Osteoblast (primary cell): ENCODE results near the gene KIF6. TPM values are rescaled to one million over a fixed set of nuclear protein-coding genes. Genes with fewer than 3 reads are reported as not detected.

ENCODE experiments used
- DNase-seq: peaks from one replicate; pipeline ENCODE4 v3.0.0; 2011; ENCODE audit warnings: low spot score, mixed read lengths; ENCODE audit not compliant: insufficient read length; ENCODE audit errors: missing footprints
- H2AFZ ChIP-seq: 2 replicates; pipeline ENCODE4 v1.6.0; 2011; ENCODE audit warnings: mild to moderate bottlenecking, low read length
- H3K27ac ChIP-seq: 2 replicates; pipeline ENCODE4 v1.5.1; 2011; ENCODE audit warnings: mild to moderate bottlenecking, low read depth, low read length, moderate library complexity
- H3K27me3 ChIP-seq: 2 replicates; pipeline ENCODE4 v1.6.0; 2012; ENCODE audit warnings: mild to moderate bottlenecking, control low read depth, inconsistent platforms, low read length, moderate library complexity; ENCODE audit not compliant: insufficient read depth
- H3K36me3 ChIP-seq: 2 replicates; pipeline ENCODE4 v1.5.1; 2011; ENCODE audit warnings: mild to moderate bottlenecking, low read length, control low read depth, moderate library complexity; ENCODE audit not compliant: insufficient read depth
- H3K4me1 ChIP-seq: 2 replicates; pipeline ENCODE4 v1.5.1; 2011; ENCODE audit warnings: mild to moderate bottlenecking, low read length, control low read depth, moderate library complexity; ENCODE audit not compliant: insufficient read depth
- H3K4me2 ChIP-seq: 2 replicates; pipeline ENCODE4 v1.6.0; 2011; ENCODE audit warnings: mild to moderate bottlenecking, low read length; ENCODE audit not compliant: insufficient read depth
- H3K4me3 ChIP-seq: fragments of 200-600 bp; sonication (generic); 3 replicates; pipeline ENCODE4 v1.5.1; 2012; ENCODE audit warnings: mild to moderate bottlenecking, low read length, inconsistent platforms; ENCODE audit not compliant: insufficient read depth
- H3K79me2 ChIP-seq: 2 replicates; pipeline ENCODE4 v1.6.0; 2012; ENCODE audit warnings: mild to moderate bottlenecking, low read length, control low read depth, inconsistent platforms; ENCODE audit not compliant: insufficient read depth
- H3K9me3 ChIP-seq: 2 replicates; pipeline ENCODE4 v1.5.1; 2011; ENCODE audit warnings: low read depth, low read length, control low read depth
- H4K20me1 ChIP-seq: 2 replicates; pipeline ENCODE4 v1.6.0; 2012; ENCODE audit warnings: mild to moderate bottlenecking, low read length, control low read depth; ENCODE audit not compliant: insufficient read depth
- CTCF ChIP-seq: IDR thresholded peaks from 2 replicates; pipeline ENCODE4 v1.5.1; 2011; ENCODE audit warnings: mild to moderate bottlenecking, low read depth, low read length, moderate library complexity; ENCODE audit errors: extremely low read depth
- total RNA-seq: library from RNA; depleted of rRNA; stranded (reverse); fragments of >200 nt; gene quantifications from 2 replicates; pipeline ENCODE4 v1.2.3, GENCODE V29; 2012

The KIF6 gene
- total RNA-seq, 1 donor: 1.4 TPM

GRCh38 chr6:39302011-39302410 lies 423.2 kb downstream of the KIF6 start:
- Histone ChIP-seq H3K4me3 (no peak overlapping the region), H3K27ac (no peak overlapping the region), H3K36me3 (no peaks in the 10 kb centered on the region), H2AFZ (no peak overlapping the region), H3K4me1 (peaks cover 3% of the 10 kb centered on the region), H3K79me2 (no peaks in the 10 kb centered on the region), H4K20me1 (no peaks in the 10 kb centered on the region), H3K4me2 (no peak overlapping the region), H3K27me3 (no peaks in the 10 kb centered on the region), H3K9me3 (no peaks in the 10 kb centered on the region)
- TF ChIP-seq CTCF: no peak
- peak; percentile 70 for DNase-seq

GRCh38 chr6:39301606-39302005 lies 423.6 kb downstream of the KIF6 start:
- peak; percentile 19 for TF ChIP-seq CTCF
- Histone ChIP-seq H3K9me3 (no peaks in the 10 kb centered on the region), H3K4me3 (no peak overlapping the region), H3K27ac (no peak overlapping the region), H3K36me3 (no peaks in the 10 kb centered on the region), H4K20me1 (no peaks in the 10 kb centered on the region), H2AFZ (no peak overlapping the region), H3K27me3 (no peaks in the 10 kb centered on the region), H3K4me2 (no peak overlapping the region), H3K4me1 (peaks cover 3% of the 10 kb centered on the region), H3K79me2 (no peaks in the 10 kb centered on the region)
- DNase-seq: peak; percentile 80

- Histone ChIP-seq H3K9me3 (no peaks in the 10 kb centered on the region), H4K20me1 (no peaks in the 10 kb centered on the region), H3K4me3 (no peak overlapping the region), H2AFZ (no peak overlapping the region), H3K27me3 (no peaks in the 10 kb centered on the region), H3K4me2 (no peak overlapping the region), H3K4me1 (peaks cover 3% of the 10 kb centered on the region), H3K27ac (no peak overlapping the region), H3K36me3 (no peaks in the 10 kb centered on the region), H3K79me2 (no peaks in the 10 kb centered on the region)
- no peak for TF ChIP-seq CTCF
- DNase-seq: peak; percentile 85
Measured at GRCh38 chr6:39300739-39301138, 424.5 kb downstream of the KIF6 start.

GRCh38 chr6:39298061-39298460 lies 427.1 kb downstream of the KIF6 start:
- H3K4me1 ChIP-seq: peaks cover 3% of the 10 kb centered on the region
- H3K27ac ChIP-seq: no peak overlapping the region
- H3K4me2 ChIP-seq: no peak overlapping the region
- H3K9me3 ChIP-seq: no peaks in the 10 kb centered on the region
- H3K36me3 ChIP-seq: no peaks in the 10 kb centered on the region
- H3K4me3 ChIP-seq: no peak overlapping the region
- H3K79me2 ChIP-seq: no peaks in the 10 kb centered on the region
- H4K20me1 ChIP-seq: no peaks in the 10 kb centered on the region
- peak; percentile 18 for DNase-seq
- H3K27me3 ChIP-seq: no peaks in the 10 kb centered on the region
- H2AFZ ChIP-seq: no peak overlapping the region
- TF ChIP-seq CTCF: no peak
